MM.1S (cell line): ENCODE results near the gene ARHGEF37.
"Not testable (repeated sequence)": the region's sequence is repeated elsewhere in the genome, so short reads cannot be mapped to it uniquely, and the experiment has no call there.

Experiments used
- DNase-seq: peaks from one replicate; pipeline ENCODE4 v3.0.0-alpha.2; 2015
- H2AFZ ChIP-seq: fragments of 300-600 bp; sonication (generic); 2 replicates; pipeline ENCODE4 v1.6.0; 2016; ENCODE audit warnings: antibody characterized with exemption, low read length
- H3F3A ChIP-seq: fragments of 300-600 bp; sonication (generic); 2 replicates; pipeline ENCODE4 v1.6.1; 2016; ENCODE audit warnings: mild to moderate bottlenecking, antibody characterized with exemption, low read length, moderate library complexity, mixed read lengths; ENCODE audit not compliant: insufficient read depth
- H3K27ac ChIP-seq: fragments of 300-600 bp; sonication (generic); 2 replicates; pipeline ENCODE4 v1.5.1; 2016; ENCODE audit warnings: mild to moderate bottlenecking, low read length
- H3K27me3 ChIP-seq: fragments of 300-600 bp; sonication (generic); replicated peaks from 2 replicates; pipeline ENCODE4 v1.6.0; 2016; ENCODE audit warnings: low read length; ENCODE audit not compliant: insufficient read depth
- H3K36me3 ChIP-seq: fragments of 300-600 bp; sonication (generic); replicated peaks from 2 replicates; pipeline ENCODE4 v1.6.1; 2016; ENCODE audit warnings: mild to moderate bottlenecking, low read length, mixed read lengths; ENCODE audit not compliant: insufficient read depth
- H3K4me1 ChIP-seq: fragments of 300-600 bp; sonication (generic); 2 replicates; pipeline ENCODE4 v1.6.1; 2016; ENCODE audit warnings: low read length, mixed read lengths
- H3K4me2 ChIP-seq: fragments of 300-600 bp; sonication (generic); 2 replicates; pipeline ENCODE4 v1.6.0; 2016; ENCODE audit warnings: low read depth, low read length
- H3K4me3 ChIP-seq: fragments of 300-600 bp; sonication (generic); 2 replicates; pipeline ENCODE4 v1.5.1; 2016; ENCODE audit warnings: low read length, mixed read lengths
- H3K79me2 ChIP-seq: fragments of 300-600 bp; sonication (generic); 2 replicates; pipeline ENCODE4 v1.6.1; 2016; ENCODE audit warnings: mixed run types, low read length, mixed read lengths
- H3K9ac ChIP-seq: fragments of 300-600 bp; sonication (generic); 2 replicates; pipeline ENCODE4 v1.6.1; 2016; ENCODE audit warnings: low read length, mixed read lengths
- H3K9me2 ChIP-seq: fragments of 300-600 bp; sonication (generic); replicated peaks from 2 replicates; pipeline ENCODE4 v1.6.1; 2016; ENCODE audit warnings: mild to moderate bottlenecking, low read length, mixed read lengths; ENCODE audit not compliant: insufficient read depth
- H3K9me3 ChIP-seq: fragments of 300-600 bp; sonication (generic); replicated peaks from 2 replicates; pipeline ENCODE4 v1.6.1; 2016; ENCODE audit warnings: mild to moderate bottlenecking, low read length, mixed read lengths; ENCODE audit not compliant: insufficient read depth
- H4K20me1 ChIP-seq: fragments of 300-600 bp; sonication (generic); 2 replicates; pipeline ENCODE4 v1.6.1; 2016; ENCODE audit warnings: mild to moderate bottlenecking, low read length, moderate library complexity, mixed read lengths; ENCODE audit not compliant: insufficient read depth
- EZH2 ChIP-seq: fragments of 300-600 bp; sonication (generic); optimal IDR thresholded peaks from 2 replicates; pipeline ENCODE3; 2017; ENCODE audit warnings: low read depth, mild to moderate bottlenecking, antibody characterized with exemption, low read length, mixed read lengths
- EZH2phosphoT487 ChIP-seq: fragments of 300-600 bp; sonication (generic); IDR thresholded peaks from 2 replicates; pipeline ENCODE4 v1.6.1; 2018; ENCODE audit warnings: antibody characterized with exemption, low read length
- TF ChIP-seq, protein P1 (sequence below): fragments of 300-600 bp; sonication (generic); IDR thresholded peaks from 2 replicates; pipeline ENCODE4 v1.5.1; 2016; ENCODE audit warnings: antibody characterized with exemption, low read length, mixed read lengths

ARHGEF37 gene

DNA sequence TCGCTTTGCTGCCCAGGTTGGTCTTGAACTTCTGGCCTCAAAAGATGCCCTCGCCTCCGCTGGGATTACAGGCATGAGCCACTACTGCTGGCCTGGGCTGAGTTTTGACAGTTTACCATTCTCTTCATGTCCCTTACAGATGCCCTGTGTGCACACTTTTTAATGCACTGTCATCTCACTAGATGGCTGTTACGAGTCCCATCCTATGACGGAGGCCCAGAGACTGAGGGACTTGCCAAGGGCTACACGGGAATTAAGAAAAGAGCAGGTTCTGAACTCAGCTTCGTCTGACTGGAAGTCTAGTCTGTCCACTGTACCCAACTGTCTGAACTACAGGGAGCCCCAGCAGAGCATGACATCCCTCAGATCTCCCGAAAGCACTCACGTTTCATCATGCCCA, 63.9 kb downstream of the ARHGEF37 start:
- Histone ChIP-seq H3K4me3 (no peak overlapping the region), H3K27ac (no peak overlapping the region), H2AFZ (no peak overlapping the region), H3K79me2 (no peaks in the 10 kb centered on the region), H3K36me3 (no peaks in the 10 kb centered on the region), H3K4me2 (no peak overlapping the region), H3K4me1 (no peaks in the 10 kb centered on the region), H3K9me3 (no peaks in the 10 kb centered on the region), H3K9me2 (no peaks in the 10 kb centered on the region), H3F3A (no peaks in the 10 kb centered on the region), H4K20me1 (no peaks in the 10 kb centered on the region), H3K27me3 (no peaks in the 10 kb centered on the region), H3K9ac (no peak overlapping the region)
- TF ChIP-seq, protein P1, sequence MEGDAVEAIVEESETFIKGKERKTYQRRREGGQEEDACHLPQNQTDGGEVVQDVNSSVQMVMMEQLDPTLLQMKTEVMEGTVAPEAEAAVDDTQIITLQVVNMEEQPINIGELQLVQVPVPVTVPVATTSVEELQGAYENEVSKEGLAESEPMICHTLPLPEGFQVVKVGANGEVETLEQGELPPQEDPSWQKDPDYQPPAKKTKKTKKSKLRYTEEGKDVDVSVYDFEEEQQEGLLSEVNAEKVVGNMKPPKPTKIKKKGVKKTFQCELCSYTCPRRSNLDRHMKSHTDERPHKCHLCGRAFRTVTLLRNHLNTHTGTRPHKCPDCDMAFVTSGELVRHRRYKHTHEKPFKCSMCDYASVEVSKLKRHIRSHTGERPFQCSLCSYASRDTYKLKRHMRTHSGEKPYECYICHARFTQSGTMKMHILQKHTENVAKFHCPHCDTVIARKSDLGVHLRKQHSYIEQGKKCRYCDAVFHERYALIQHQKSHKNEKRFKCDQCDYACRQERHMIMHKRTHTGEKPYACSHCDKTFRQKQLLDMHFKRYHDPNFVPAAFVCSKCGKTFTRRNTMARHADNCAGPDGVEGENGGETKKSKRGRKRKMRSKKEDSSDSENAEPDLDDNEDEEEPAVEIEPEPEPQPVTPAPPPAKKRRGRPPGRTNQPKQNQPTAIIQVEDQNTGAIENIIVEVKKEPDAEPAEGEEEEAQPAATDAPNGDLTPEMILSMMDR = no peak
- TF ChIP-seq EZH2 (no peak), EZH2phosphoT487 (no peak)
- no peak for DNase-seq

DNA sequence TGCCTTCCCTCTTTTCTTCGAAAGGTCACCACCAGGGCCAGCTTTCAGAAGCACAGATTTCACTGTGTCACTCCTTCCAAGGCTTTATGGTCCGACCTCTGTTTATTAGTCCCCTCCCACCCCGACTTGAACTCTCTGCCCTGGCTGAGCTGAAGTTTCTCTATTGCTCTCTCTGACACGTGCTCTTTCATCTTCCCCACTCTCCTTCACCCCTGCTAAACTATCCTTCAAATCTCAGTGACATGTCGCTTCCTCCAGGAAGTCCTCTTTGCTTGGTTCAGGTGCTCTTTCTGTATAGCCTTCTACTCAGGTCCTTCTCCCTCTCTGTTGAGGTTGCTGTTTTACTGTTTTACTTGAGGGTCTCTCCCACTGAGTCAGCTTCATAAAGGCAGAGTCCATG, 64.4 kb downstream of the ARHGEF37 start:
- Histone ChIP-seq H4K20me1 (no peaks in the 10 kb centered on the region), H3K27me3 (no peaks in the 10 kb centered on the region), H3K36me3 (no peaks in the 10 kb centered on the region), H3F3A (no peaks in the 10 kb centered on the region), H3K4me1 (no peaks in the 10 kb centered on the region), H3K9me2 (no peaks in the 10 kb centered on the region), H2AFZ (no peak overlapping the region), H3K9ac (no peak overlapping the region), H3K4me2 (no peak overlapping the region), H3K9me3 (no peaks in the 10 kb centered on the region), H3K79me2 (no peaks in the 10 kb centered on the region), H3K27ac (no peak overlapping the region), H3K4me3 (no peak overlapping the region)
- no peak for DNase-seq
- TF ChIP-seq EZH2 (no peak), EZH2phosphoT487 (no peak)
- TF ChIP-seq, protein P1 = no peak

DNA sequence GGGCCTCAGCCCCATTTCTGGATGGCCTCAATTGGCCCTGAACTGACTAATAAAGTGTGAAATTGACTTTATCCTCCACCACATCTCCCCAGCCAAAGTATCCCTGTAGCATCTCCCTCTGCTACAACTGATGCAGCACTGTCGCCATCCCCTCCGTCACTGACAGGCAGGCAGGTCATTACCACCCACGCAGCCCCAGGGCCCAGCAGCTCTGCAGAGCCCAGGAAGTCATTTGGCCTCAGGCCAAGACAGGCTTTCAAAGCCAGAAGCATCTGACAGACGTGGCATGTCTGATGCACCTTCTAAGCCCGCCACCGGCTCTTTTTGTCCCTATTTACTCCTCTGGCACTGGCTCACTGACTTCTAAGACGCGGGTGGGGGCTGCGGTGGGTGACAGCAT, 65.3 kb downstream of the ARHGEF37 start:
- Histone ChIP-seq H3K79me2 (no peaks in the 10 kb centered on the region), H4K20me1 (no peaks in the 10 kb centered on the region), H3K9ac (no peak overlapping the region), H3K4me3 (no peak overlapping the region), H2AFZ (no peak overlapping the region), H3K36me3 (no peaks in the 10 kb centered on the region), H3K4me1 (no peaks in the 10 kb centered on the region), H3F3A (no peaks in the 10 kb centered on the region), H3K27me3 (no peaks in the 10 kb centered on the region), H3K9me2 (no peaks in the 10 kb centered on the region), H3K4me2 (no peak overlapping the region), H3K27ac (no peak overlapping the region), H3K9me3 (no peaks in the 10 kb centered on the region)
- no peak for TF ChIP-seq EZH2
- TF ChIP-seq, protein P1 = no peak
- no peak for DNase-seq

DNA sequence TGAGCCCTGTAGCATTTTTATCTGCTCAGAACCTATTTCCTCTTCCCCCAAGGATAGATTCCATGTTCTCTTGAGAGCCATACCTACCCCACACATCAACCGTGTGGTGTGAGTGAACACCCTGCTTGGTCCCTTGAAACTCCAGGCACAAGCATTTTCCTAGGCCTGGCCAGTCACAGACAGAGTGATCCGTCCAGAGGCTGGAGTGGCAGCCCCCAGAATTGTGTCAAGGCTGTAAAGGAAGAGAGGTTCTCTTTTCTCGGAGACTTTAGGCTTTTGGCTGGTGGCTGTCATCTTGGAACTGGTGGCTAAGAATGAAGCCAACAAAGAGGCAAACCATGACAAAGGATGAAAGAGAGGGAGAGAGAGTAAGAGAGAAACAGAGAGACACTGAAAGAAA, 66.0 kb downstream of the ARHGEF37 start:
- H3K27me3 ChIP-seq = no peaks in the 10 kb centered on the region
- H3K9ac ChIP-seq = no peak overlapping the region
- H2AFZ ChIP-seq = no peak overlapping the region
- no peaks in the 10 kb centered on the region for H3K4me1 ChIP-seq
- H4K20me1 ChIP-seq = no peaks in the 10 kb centered on the region
- no peak for DNase-seq
- no peaks in the 10 kb centered on the region for H3K9me2 ChIP-seq
- H3K9me3 ChIP-seq = no peaks in the 10 kb centered on the region
- no peak overlapping the region for H3K4me2 ChIP-seq
- TF ChIP-seq, protein P1 = no peak
- TF ChIP-seq EZH2phosphoT487 (no peak), EZH2 (no peak)
- H3K4me3 ChIP-seq = no peak overlapping the region
- no peaks in the 10 kb centered on the region for H3F3A ChIP-seq
- no peak overlapping the region for H3K27ac ChIP-seq
- H3K36me3 ChIP-seq = no peaks in the 10 kb centered on the region
- no peaks in the 10 kb centered on the region for H3K79me2 ChIP-seq

DNA sequence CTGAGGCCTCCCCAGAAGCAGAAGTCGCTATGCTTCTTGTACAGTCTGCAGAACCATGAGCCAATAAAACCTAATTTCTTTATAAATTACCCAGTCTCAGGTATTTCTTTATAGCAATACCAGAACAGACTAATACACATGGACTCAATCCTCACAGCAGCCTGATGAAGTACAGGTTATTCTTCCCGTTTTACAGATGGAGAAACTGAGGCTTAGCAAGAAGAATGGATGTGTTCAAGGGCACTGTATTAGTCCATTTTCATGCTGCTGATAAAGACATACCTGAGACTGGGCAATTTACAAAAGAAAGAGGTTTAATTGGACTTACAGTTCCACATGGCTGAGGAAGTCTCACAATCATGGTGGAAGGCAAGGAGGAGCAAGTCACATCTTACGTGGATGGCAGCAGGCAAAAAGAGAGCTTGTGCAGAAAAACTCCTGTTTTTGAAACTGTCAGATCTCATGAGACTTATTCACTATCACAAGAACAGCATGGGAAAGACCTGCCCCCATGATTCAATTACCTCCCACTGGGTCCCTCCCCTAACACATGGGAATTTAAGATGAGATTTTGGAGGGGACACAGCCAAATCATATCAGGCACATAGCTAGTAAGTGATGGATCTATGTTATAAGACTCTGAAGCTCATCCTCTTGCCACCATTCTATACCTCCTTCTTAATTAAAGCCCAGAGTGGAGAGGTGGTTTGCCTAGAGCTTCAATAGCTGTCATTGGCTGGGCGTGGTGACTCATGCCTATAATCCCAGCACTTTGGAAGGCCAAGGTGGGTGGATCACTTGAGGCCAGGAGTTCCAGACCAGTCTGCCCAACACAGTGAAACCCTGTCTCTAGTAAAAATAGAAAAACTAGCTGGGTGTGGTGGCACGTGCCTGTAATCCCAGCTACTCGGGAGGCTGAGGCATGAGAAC, 67.4 kb downstream of the ARHGEF37 start:
- not testable (repeated sequence) for H3F3A ChIP-seq, H3K79me2 ChIP-seq, H3K4me1 ChIP-seq, H2AFZ ChIP-seq, H3K27ac ChIP-seq, H4K20me1 ChIP-seq, H3K9ac ChIP-seq, H3K9me3 ChIP-seq, H3K27me3 ChIP-seq, H3K36me3 ChIP-seq, H3K4me2 ChIP-seq, H3K4me3 ChIP-seq, DNase-seq, H3K9me2 ChIP-seq
